HCT116 (cell line): ENCODE results near the gene PHB1. TPM values are rescaled to one million over a fixed set of nuclear protein-coding genes. Genes with fewer than 3 reads are reported as not detected.

Experiments
- ATAC-seq: fragments of 200-7000 bp; cut with Tn5 transposase; 2 replicates; pipeline ENCODE4 v1.9.1; 2020; ENCODE audit warnings: mild to moderate bottlenecking, moderate library complexity
- BruUV-seq: library from RNA; stranded (reverse); fragments of 400-500 nt; replicated peaks from 2 replicates; lab custom pipeline; 2021; lab: Mats Ljungman, UMichigan
- CTCF ChIA-PET: fragments of 300-600 bp; sonication (Branson Sonifier 250); formaldehyde crosslinking; loops from one replicate; lab custom pipeline; 2021; ENCODE audit warnings: antibody characterized with exemption; lab: Charles Lee
- POLR2A ChIA-PET: fragments of 300-600, 350-600 bp; sonication (Branson Sonifier 250); formaldehyde crosslinking; loops from one replicate; lab custom pipeline; 2021; ENCODE audit warnings: antibody characterized with exemption; lab: Charles Lee
- RAD21 ChIA-PET, 2 experiments: fragments of 300-600 bp; sonication (Branson Sonifier 250); formaldehyde crosslinking; loops; one replicate each; lab custom pipeline; 2023; ENCODE audit warnings: low total read pairs in 2 of 2; ENCODE audit not compliant: uncharacterized antibody in 2 of 2, unreplicated experiment in 2 of 2, low non-redundant PET in 1 of 2; lab: Charles Lee
- DNase-seq: peaks from one replicate; pipeline ENCODE4 v3.0.0-alpha.2; 2010; ENCODE audit warnings: low read depth, low spot score
- H2AFZ ChIP-seq: fragments of 200-600 bp; shearing (Covaris generic), sonication (generic); 2 replicates; pipeline ENCODE4 v1.6.1; 2017; ENCODE audit warnings: low read depth, mixed run types, mixed read lengths, antibody characterized with exemption, low read length; ENCODE audit not compliant: poor library complexity, severe bottlenecking
- H3K27ac ChIP-seq: 2 replicates; pipeline ENCODE4 v1.5.1; 2012; ENCODE audit warnings: low read depth, low read length
- H3K27me3 ChIP-seq: fragments of 200-600 bp; sonication (generic); 2 replicates; pipeline ENCODE4 v1.6.1; 2016; ENCODE audit warnings: mixed run types, low read length, mixed read lengths; ENCODE audit not compliant: insufficient read depth
- H3K36me3 ChIP-seq, 2 experiments: fragments of 200-500 bp in 1 of 2; fragments of 200-600 bp in 1 of 2; sonication (Bioruptor generic) in 1 of 2; sonication (generic) in 1 of 2; 2 replicates each; pipeline versions ENCODE4 v1.5.1 to v1.6.1; 2014 to 2016; ENCODE audit warnings: low read length in 2 of 2, inconsistent platforms in 1 of 2, mixed read lengths in 1 of 2, mixed run types in 1 of 2; ENCODE audit not compliant: insufficient read depth in 2 of 2, control insufficient read depth in 1 of 2
- H3K4me1 ChIP-seq, 2 experiments: fragments of 200-600 bp in 1 of 2; sonication (generic) in 1 of 2; 2 replicates each; pipeline versions ENCODE4 v1.5.1 to v1.6.1; 2012 to 2017; ENCODE audit warnings: low read length in 2 of 2, inconsistent platforms in 1 of 2, mild to moderate bottlenecking in 1 of 2, mixed read lengths in 1 of 2, mixed run types in 1 of 2, moderate library complexity in 1 of 2; ENCODE audit not compliant: insufficient read depth in 2 of 2, control insufficient read depth in 1 of 2
- H3K4me2 ChIP-seq: fragments of 200-600 bp; sonication (generic); 2 replicates; pipeline ENCODE4 v1.6.1; 2017; ENCODE audit warnings: mixed run types, low read length, mixed read lengths
- H3K4me3 ChIP-seq, 2 experiments: fragments of 200-600 bp in 1 of 2; sonication (generic) in 1 of 2; replicated peaks in 1 of 2; 2 replicates each; pipeline ENCODE4 v1.5.1; 2011 to 2016; ENCODE audit warnings: low read length in 2 of 2, control low read depth in 1 of 2, low read depth in 1 of 2, mild to moderate bottlenecking in 1 of 2, mixed read lengths in 1 of 2, mixed run types in 1 of 2
- H3K79me2 ChIP-seq: fragments of 200-600 bp; sonication (generic); 2 replicates; pipeline ENCODE4 v1.6.1; 2017; ENCODE audit warnings: mild to moderate bottlenecking, mixed run types, low read length, moderate library complexity, mixed read lengths; ENCODE audit not compliant: insufficient read depth
- H3K9ac ChIP-seq: fragments of 200-600 bp; sonication (generic); 2 replicates; pipeline ENCODE4 v1.6.1; 2016; ENCODE audit warnings: low read length, mixed read lengths
- H3K9me2 ChIP-seq: fragments of 200-600 bp; sonication (generic), shearing (Covaris generic); 2 replicates; pipeline ENCODE4 v1.6.1; 2017; ENCODE audit warnings: mixed run types, mild to moderate bottlenecking, moderate library complexity; ENCODE audit not compliant: insufficient read depth
- H3K9me3 ChIP-seq, 2 experiments: fragments of 200-500 bp in 1 of 2; fragments of 200-600 bp in 1 of 2; sonication (Bioruptor generic) in 1 of 2; sonication (generic) in 1 of 2; 2 replicates each; pipeline ENCODE4 v1.6.1; 2014 to 2017; ENCODE audit warnings: low read length in 2 of 2, mixed read lengths in 2 of 2, inconsistent platforms in 1 of 2, low read depth in 1 of 2, mild to moderate bottlenecking in 1 of 2, mixed run types in 1 of 2, moderate library complexity in 1 of 2; ENCODE audit not compliant: control insufficient read depth in 1 of 2, insufficient read depth in 1 of 2
- H4K20me1 ChIP-seq: fragments of 200-600 bp; sonication (generic), shearing (Covaris generic); 2 replicates; pipeline ENCODE4 v1.6.1; 2017; ENCODE audit warnings: mixed run types, mild to moderate bottlenecking, moderate library complexity; ENCODE audit not compliant: insufficient read depth
- CBX3 ChIP-seq: IDR thresholded peaks from 2 replicates; pipeline ENCODE4 v1.6.1; 2012; ENCODE audit warnings: low read depth
- CEBPB ChIP-seq: IDR thresholded peaks from 2 replicates; pipeline ENCODE4 v1.6.1; 2012; ENCODE audit warnings: low read depth
- CTCF ChIP-seq, 3 experiments: fragments of 200-600 bp in 1 of 3; sonication (generic) in 1 of 3; IDR thresholded peaks in 2 of 3; conservative IDR thresholded peaks in 1 of 3; 2 replicates each; pipeline ENCODE4 v1.5.1; 2012 to 2017; ENCODE audit warnings: low read depth in 2 of 3, low read length in 2 of 3, antibody characterized with exemption in 1 of 3, borderline replicate concordance in 1 of 3, control low read depth in 1 of 3, mild to moderate bottlenecking in 1 of 3, mixed read lengths in 1 of 3, mixed run types in 1 of 3, moderate library complexity in 1 of 3; ENCODE audit not compliant: insufficient read depth in 1 of 3
- EGR1 ChIP-seq: IDR thresholded peaks from 2 replicates; pipeline ENCODE4 v1.6.1; 2012; ENCODE audit warnings: low read depth
- EZH2 ChIP-seq: fragments of 200-600 bp; sonication (generic); IDR thresholded peaks from 2 replicates; pipeline ENCODE4 v1.6.1; 2017; ENCODE audit warnings: antibody characterized with exemption, mixed run types
- EZH2phosphoT487 ChIP-seq: fragments of 200-600 bp; IDR thresholded peaks from 2 replicates; pipeline ENCODE4 v1.6.1; 2018; ENCODE audit warnings: antibody characterized with exemption, borderline replicate concordance
- FOSL1 ChIP-seq: IDR thresholded peaks from 2 replicates; pipeline ENCODE4 v1.6.1; 2012; ENCODE audit warnings: low read depth
- JUND ChIP-seq: IDR thresholded peaks from 2 replicates; pipeline ENCODE4 v1.6.1; 2012
- MAX ChIP-seq: IDR thresholded peaks from 2 replicates; pipeline ENCODE4 v1.6.1; 2012
- POLR2AphosphoS5 ChIP-seq: IDR thresholded peaks from 2 replicates; pipeline ENCODE4 v1.6.1; 2011; ENCODE audit warnings: mild to moderate bottlenecking, low read depth, low read length, moderate library complexity
- RAD21 ChIP-seq: IDR thresholded peaks from 2 replicates; pipeline ENCODE4 v1.6.1; 2012; ENCODE audit warnings: low read depth, mild to moderate bottlenecking
- SIN3A ChIP-seq: IDR thresholded peaks from 2 replicates; pipeline ENCODE4 v1.6.1; 2012; ENCODE audit warnings: low read depth
- SRF ChIP-seq: IDR thresholded peaks from 2 replicates; pipeline ENCODE4 v1.6.1; 2012; ENCODE audit warnings: low read depth
- TCF7L2 ChIP-seq: IDR thresholded peaks from 2 replicates; pipeline ENCODE4 v1.7.0; 2011; ENCODE audit warnings: borderline replicate concordance, inconsistent platforms; ENCODE audit not compliant: insufficient read depth, insufficient read length; ENCODE audit errors: extremely low read depth
- YY1 ChIP-seq: IDR thresholded peaks from 2 replicates; pipeline ENCODE4 v1.6.1; 2011; ENCODE audit warnings: low read length, low read depth, moderate library complexity, mild to moderate bottlenecking; ENCODE audit not compliant: insufficient replicate concordance; ENCODE audit errors: extremely low read depth
- ZBTB33 ChIP-seq: IDR thresholded peaks from 2 replicates; pipeline ENCODE4 v1.6.1; 2011; ENCODE audit warnings: mild to moderate bottlenecking, low read length, moderate library complexity; ENCODE audit not compliant: insufficient replicate concordance; ENCODE audit errors: extremely low read depth
- ZNF274 ChIP-seq: fragments of 200-500 bp; sonication (Bioruptor generic); IDR thresholded peaks from 2 replicates; pipeline ENCODE4 v1.6.1; 2014; ENCODE audit warnings: mild to moderate bottlenecking, low read depth, low read length, inconsistent platforms
- intact Hi-C: fragments of 100-400 bp; cut with micrococcal nuclease; formaldehyde crosslinking; loops from 2 replicates; pipeline ENCODE4 v1.10.0; 2022
- total RNA-seq: library from RNA; stranded (reverse); gene quantifications from one replicate; pipeline ENCODE4 v1.2.1, GENCODE V29; 2021; ENCODE audit not compliant: unreplicated experiment
- TF ChIP-seq, protein P1 (sequence below): IDR thresholded peaks from 2 replicates; pipeline ENCODE4 v1.6.1; 2012; ENCODE audit warnings: low read depth
- TF ChIP-seq, protein P2 (sequence below): IDR thresholded peaks from 2 replicates; pipeline ENCODE4 v1.6.1; 2012

Gene PHB1
- total RNA-seq, 1 experiment from 2014 or later = 534 TPM

DNA sequence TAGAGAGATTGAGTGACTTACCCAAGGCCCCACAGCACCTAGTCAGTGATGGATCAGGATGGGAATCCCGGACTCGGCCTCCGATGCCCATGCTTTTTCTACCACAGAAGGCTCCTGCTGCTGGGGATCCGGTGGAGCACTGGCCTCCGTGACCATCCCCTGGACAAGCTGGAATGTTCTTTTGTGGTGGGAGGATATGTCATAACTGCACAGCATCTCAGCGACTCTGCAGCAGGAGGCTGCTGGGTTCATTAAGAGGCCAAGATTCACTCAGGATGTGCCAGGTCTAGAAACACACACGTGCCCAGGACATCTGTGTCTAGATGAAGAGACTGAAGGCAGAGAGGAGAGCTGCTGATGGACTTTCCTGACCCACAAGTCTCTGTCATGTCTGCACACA is 45.7 kb upstream of the PHB1 start:
- Histone ChIP-seq H4K20me1 (no peaks in the 10 kb centered on the region), H3K79me2 (no peaks in the 10 kb centered on the region), H3K27ac (no peak overlapping the region), H3K9me2 (no peaks in the 10 kb centered on the region), H3K9ac (no peak overlapping the region), H3K4me3 (no peak overlapping the region), H3K27me3 (peaks cover 49% of the 10 kb centered on the region; the same call in 1 of the 2 replicates), H3K4me1 (peaks cover 0 to 8% of the 10 kb centered on the region in 2 experiments; a peak in 1 of 4 replicates)
- CTCF ChIA-PET = interaction anchor here (1.4 to 1.5 kb wide), 2 partner anchors 24 to 36 kb away, joined by 3 to 5 read pairs; no protein-coding TSS in a partner anchor
- BruUV-seq = no TSS peak
- intact Hi-C loops = no loop called here
- POLR2A ChIA-PET = no interaction called here
- ATAC-seq = no peak
- TF ChIP-seq FOSL1 = no peak
- no peak for TF ChIP-seq EZH2
- TF ChIP-seq, protein P1, sequence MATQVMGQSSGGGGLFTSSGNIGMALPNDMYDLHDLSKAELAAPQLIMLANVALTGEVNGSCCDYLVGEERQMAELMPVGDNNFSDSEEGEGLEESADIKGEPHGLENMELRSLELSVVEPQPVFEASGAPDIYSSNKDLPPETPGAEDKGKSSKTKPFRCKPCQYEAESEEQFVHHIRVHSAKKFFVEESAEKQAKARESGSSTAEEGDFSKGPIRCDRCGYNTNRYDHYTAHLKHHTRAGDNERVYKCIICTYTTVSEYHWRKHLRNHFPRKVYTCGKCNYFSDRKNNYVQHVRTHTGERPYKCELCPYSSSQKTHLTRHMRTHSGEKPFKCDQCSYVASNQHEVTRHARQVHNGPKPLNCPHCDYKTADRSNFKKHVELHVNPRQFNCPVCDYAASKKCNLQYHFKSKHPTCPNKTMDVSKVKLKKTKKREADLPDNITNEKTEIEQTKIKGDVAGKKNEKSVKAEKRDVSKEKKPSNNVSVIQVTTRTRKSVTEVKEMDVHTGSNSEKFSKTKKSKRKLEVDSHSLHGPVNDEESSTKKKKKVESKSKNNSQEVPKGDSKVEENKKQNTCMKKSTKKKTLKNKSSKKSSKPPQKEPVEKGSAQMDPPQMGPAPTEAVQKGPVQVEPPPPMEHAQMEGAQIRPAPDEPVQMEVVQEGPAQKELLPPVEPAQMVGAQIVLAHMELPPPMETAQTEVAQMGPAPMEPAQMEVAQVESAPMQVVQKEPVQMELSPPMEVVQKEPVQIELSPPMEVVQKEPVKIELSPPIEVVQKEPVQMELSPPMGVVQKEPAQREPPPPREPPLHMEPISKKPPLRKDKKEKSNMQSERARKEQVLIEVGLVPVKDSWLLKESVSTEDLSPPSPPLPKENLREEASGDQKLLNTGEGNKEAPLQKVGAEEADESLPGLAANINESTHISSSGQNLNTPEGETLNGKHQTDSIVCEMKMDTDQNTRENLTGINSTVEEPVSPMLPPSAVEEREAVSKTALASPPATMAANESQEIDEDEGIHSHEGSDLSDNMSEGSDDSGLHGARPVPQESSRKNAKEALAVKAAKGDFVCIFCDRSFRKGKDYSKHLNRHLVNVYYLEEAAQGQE = no peak
- TF ChIP-seq ZNF274 = no peak
- TF ChIP-seq MAX = no peak
- TF ChIP-seq EGR1 = no peak
- no peak for TF ChIP-seq EZH2phosphoT487
- no peak for TF ChIP-seq JUND
- no peak for TF ChIP-seq POLR2AphosphoS5
- TF ChIP-seq TCF7L2 = no peak
- no peak for TF ChIP-seq YY1
- TF ChIP-seq, protein P2, sequence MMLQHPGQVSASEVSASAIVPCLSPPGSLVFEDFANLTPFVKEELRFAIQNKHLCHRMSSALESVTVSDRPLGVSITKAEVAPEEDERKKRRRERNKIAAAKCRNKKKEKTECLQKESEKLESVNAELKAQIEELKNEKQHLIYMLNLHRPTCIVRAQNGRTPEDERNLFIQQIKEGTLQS = no peak
- TF ChIP-seq ZBTB33 = no peak
- no peak for TF ChIP-seq RAD21
- TF ChIP-seq CBX3 = no peak
- no peak for TF ChIP-seq SRF
- TF ChIP-seq SIN3A = no peak
- TF ChIP-seq CTCF (IDR thresholded peaks at IDR 0.05 in 2 of 3, conservative IDR thresholded peaks at IDR 0.05 in 1 of 3; ENCODE audit: borderline replicate concordance in 1 of 3, insufficient read depth in 1 of 3, low read depth in 2 of 3, low read length in 2 of 3) = no peak
- TF ChIP-seq CEBPB = no peak
- TF ChIP-seq, all 23 proteins: peak for 0
- Histone ChIP-seq H3K9me3 (peaks cover 0 to 8% of the 10 kb centered on the region in 2 experiments; a peak in 1 of 4 replicates), H3K36me3 (no peaks in the 10 kb centered on the region), H3K4me2 (no peak overlapping the region), H2AFZ (no peak overlapping the region)
- no peak for DNase-seq
- RAD21 ChIA-PET = no interaction called here
